ENCODE measurements around the gene STH. TPM values are rescaled to one million over a fixed set of nuclear protein-coding genes. Genes with fewer than 3 reads are reported as not detected.

The STH gene
- polyA plus RNA-seq, 1 donor (not counting 4 experiments of a cell fraction or from before 2014, with no cell fraction given): not detected

DNA sequence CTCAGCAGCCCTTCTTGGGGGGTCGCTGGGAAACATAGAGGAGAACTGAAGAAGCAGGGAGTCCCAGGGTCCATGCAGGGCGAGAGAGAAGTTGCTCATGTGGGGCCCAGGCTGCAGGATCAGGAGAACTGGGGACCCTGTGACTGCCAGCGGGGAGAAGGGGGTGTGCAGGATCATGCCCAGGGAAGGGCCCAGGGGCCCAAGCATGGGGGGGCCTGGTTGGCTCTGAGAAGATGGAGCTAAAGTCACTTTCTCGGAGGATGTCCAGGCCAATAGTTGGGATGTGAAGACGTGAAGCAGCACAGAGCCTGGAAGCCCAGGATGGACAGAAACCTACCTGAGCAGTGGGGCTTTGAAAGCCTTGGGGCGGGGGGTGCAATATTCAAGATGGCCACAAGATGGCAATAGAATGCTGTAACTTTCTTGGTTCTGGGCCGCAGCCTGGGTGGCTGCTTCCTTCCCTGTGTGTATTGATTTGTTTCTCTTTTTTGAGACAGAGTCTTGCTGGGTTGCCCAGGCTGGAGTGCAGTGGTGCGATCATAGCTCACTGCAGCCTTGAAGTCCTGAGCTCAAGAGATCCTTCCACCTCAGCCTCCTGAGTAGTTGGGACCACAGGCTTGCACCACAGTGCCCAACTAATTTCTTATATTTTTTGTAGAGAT lies 3.4 kb downstream of the STH start:
- Histone ChIP-seq H3K4me3 (ENCODE audit: control insufficient read depth in 2 of 3, extremely low read depth in 1 of 3, insufficient read depth in 2 of 3, low read depth in 1 of 3, low read length in 3 of 3) (no peak overlapping the region), H3K36me3 (ENCODE audit: control insufficient read depth in 2 of 2, extremely low read depth in 1 of 2, insufficient read depth in 2 of 2, low read length in 2 of 2) (no peaks in the 10 kb centered on the region), H3K9me1 (ENCODE audit: control insufficient read depth, extremely low read depth, insufficient read depth, low read length) (no peaks in the 10 kb centered on the region), H3K9me3 (ENCODE audit: control insufficient read depth, low read depth, low read length) (no peaks in the 10 kb centered on the region), H3K9ac (ENCODE audit: control insufficient read depth, extremely low read depth, insufficient read depth, low read length) (no peak overlapping the region), H3K79me2 (ENCODE audit: control insufficient read depth, insufficient read depth, low read length) (no peaks in the 10 kb centered on the region), H3K27ac (ENCODE audit: control insufficient read depth, insufficient read depth, low read length) (no peak overlapping the region), H3K4me1 (ENCODE audit: control insufficient read depth, extremely low read depth, insufficient read depth, low read length) (no peaks in the 10 kb centered on the region), H3K27me3 (ENCODE audit: control insufficient read depth, extremely low read depth, insufficient read depth, low read length) (peaks cover 9% of the 10 kb centered on the region), H2AFZ (ENCODE audit: control insufficient read depth, low read length) (no peak overlapping the region), H4K20me1 (ENCODE audit: control insufficient read depth, extremely low read depth, insufficient read depth, low read length) (no peaks in the 10 kb centered on the region), H3K4me2 (ENCODE audit: control insufficient read depth, extremely low read depth, insufficient read depth, low read depth, low read length) (no peak overlapping the region)
- FAIRE-seq (peak; percentile 85), DNase-seq (ENCODE audit: low read depth, low spot score) (no peak)
- no peak for TF ChIP-seq EZH2 (IDR thresholded peaks at IDR 0.05; ENCODE audit: low read length)
- TF ChIP-seq CTCF (optimal IDR thresholded peaks at IDR 0.05 in 1 of 3, IDR thresholded peaks at IDR 0.05 in 1 of 3, conservative IDR thresholded peaks at IDR 0.05 in 1 of 3; ENCODE audit: extremely low read depth in 1 of 3, insufficient read depth in 2 of 3, low read length in 3 of 3): peak; percentile 80 to 93 (median 87)
- dilution Hi-C loops (cut with MboI; ENCODE audit: extremely low pct_ligation_motif_present, low sequenced_read_pairs): no loop called here

GRCh38 chr17:46002973-46003316 lies 3.9 kb downstream of the STH start:
- H3K4me2 ChIP-seq (ENCODE audit: control insufficient read depth, extremely low read depth, insufficient read depth, low read depth, low read length): no peak overlapping the region
- H3K9me3 ChIP-seq (ENCODE audit: control insufficient read depth, low read depth, low read length): no peaks in the 10 kb centered on the region
- dilution Hi-C loops (cut with MboI; ENCODE audit: extremely low pct_ligation_motif_present, low sequenced_read_pairs): no loop called here
- no peak overlapping the region for H3K4me3 ChIP-seq (ENCODE audit: control insufficient read depth in 2 of 3, extremely low read depth in 1 of 3, insufficient read depth in 2 of 3, low read depth in 1 of 3, low read length in 3 of 3)
- no peaks in the 10 kb centered on the region for H3K79me2 ChIP-seq (ENCODE audit: control insufficient read depth, insufficient read depth, low read length)
- H3K9ac ChIP-seq (ENCODE audit: control insufficient read depth, extremely low read depth, insufficient read depth, low read length): no peak overlapping the region
- no peak for FAIRE-seq
- peaks cover 9% of the 10 kb centered on the region for H3K27me3 ChIP-seq (ENCODE audit: control insufficient read depth, extremely low read depth, insufficient read depth, low read length)
- no peak for DNase-seq (ENCODE audit: low read depth, low spot score)
- H3K9me1 ChIP-seq (ENCODE audit: control insufficient read depth, extremely low read depth, insufficient read depth, low read length): no peaks in the 10 kb centered on the region
- no peaks in the 10 kb centered on the region for H3K4me1 ChIP-seq (ENCODE audit: control insufficient read depth, extremely low read depth, insufficient read depth, low read length)
- H4K20me1 ChIP-seq (ENCODE audit: control insufficient read depth, extremely low read depth, insufficient read depth, low read length): no peaks in the 10 kb centered on the region
- TF ChIP-seq EZH2 (IDR thresholded peaks at IDR 0.05; ENCODE audit: low read length): no peak
- no peak for TF ChIP-seq CTCF (optimal IDR thresholded peaks at IDR 0.05 in 1 of 3, IDR thresholded peaks at IDR 0.05 in 1 of 3, conservative IDR thresholded peaks at IDR 0.05 in 1 of 3; ENCODE audit: extremely low read depth in 1 of 3, insufficient read depth in 2 of 3, low read length in 3 of 3)
- H3K36me3 ChIP-seq (ENCODE audit: control insufficient read depth in 2 of 2, extremely low read depth in 1 of 2, insufficient read depth in 2 of 2, low read length in 2 of 2): no peaks in the 10 kb centered on the region
- no peak overlapping the region for H2AFZ ChIP-seq (ENCODE audit: control insufficient read depth, low read length)
- no peak overlapping the region for H3K27ac ChIP-seq (ENCODE audit: control insufficient read depth, insufficient read depth, low read length)
